Germinal center (tissue), 1 donor: ENCODE data around the gene SMCO4.
A peak's percentile ranks its signal among the peaks of the same experiment; 100 is the strongest.

Source experiments
- DNase-seq: peaks from one replicate; pipeline ENCODE4 v3.0.0; 2012; ENCODE audit warnings: mixed read lengths, low spot score

SMCO4 gene

DNA sequence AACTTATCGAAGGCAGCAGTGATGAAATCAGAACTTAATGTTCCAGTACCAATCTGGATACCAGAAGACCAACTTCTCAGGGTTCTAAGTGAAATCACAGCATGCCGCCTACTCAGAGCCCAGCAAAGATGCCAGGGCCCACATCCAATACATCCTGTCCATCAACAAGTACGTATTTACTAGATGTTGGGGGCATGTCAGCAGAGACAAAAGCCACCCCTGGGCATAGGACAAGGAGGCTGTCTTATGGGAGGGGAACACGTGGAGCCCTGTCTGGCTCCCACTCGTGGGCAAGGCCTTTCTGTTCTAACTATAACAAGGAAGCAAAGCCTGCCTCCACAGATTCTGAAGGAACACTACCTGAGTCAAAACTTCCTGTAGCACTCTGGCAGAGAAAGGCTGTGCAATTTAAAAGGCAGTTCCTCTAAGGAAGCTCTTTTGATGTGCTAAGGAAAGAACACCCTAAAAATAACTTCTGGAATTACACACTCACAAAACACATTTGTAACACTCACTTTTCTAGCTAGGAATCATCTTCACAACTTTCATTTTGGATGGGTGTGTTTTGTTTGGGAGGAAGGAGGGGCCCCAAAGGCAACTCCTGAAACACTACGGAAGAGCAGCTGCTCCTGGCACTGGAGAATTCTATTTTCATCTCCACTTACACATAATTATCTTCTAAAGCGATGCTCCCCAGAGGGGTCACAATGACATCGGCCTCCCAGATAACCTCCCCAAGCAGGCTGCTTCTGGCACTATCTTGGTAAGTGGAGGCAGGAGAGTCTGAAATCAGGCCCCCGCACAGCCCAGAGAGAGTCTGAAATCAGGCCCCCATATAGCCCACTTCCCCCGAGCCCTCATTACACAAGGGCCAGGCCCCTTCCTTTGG, 14.2 kb downstream of the SMCO4 start:
- no peak for DNase-seq

DNA sequence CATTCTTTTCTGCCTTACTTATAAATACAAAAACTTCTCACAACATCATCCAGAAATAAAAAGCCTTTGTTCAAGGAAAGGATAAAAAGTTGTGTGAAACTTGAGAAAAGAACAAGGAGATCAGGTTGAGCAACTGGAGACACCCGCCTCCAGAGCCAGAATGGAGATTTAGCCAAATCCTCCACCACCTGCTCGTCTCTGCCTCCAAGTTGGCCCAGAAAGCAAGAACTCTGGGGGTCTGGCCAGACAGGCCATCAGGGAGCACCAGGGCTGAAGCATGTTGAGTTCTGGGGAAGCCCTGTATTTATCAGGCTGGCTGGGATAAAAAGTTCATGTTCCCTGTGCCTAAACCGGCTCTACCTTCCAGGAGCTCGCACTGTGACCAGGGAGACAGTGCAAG, 14.9 kb downstream of the SMCO4 start:
- DNase-seq: no peak

DNA sequence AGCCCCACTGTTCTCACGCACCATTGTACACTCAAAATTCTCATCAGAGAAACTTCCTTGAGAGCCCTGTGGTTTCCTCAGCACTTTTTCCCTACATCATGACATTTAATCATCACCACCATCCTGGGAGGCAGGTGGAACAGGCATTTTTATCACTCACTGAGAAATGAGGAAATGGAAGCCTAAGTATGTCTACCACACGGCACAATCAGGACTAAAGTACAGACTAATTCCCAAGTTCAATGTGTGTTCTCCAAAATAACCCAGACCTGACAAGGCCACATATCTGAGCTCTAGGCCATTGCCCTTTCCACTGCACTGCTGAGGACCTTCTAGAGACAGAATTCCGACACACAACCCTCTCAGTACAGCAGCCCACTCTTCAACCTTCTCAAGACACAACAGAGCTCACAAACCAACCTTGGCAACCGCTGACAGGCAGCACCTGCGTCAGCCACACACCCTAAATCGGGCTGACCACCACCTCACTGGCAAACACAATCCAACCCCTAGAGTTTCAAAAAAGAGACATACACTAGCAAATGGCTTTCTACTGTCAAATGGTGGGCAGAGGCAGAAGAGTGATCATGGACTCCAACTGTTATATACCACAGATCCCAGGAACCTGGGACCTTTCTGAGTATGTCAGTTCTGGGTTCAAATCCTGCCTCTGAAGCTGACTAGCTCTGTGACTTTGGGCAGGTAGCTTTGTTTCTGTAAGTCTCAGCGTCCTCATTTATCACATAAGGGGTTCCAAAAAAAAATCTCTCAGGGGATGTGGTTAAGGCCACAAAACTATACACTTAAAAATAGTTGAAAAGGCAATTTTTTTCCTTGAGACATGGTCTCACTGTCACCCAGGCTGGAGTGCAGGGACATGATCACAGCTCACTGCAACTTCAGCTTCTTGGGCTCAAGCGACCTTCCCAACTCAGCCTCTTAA, 16.3 kb downstream of the SMCO4 start:
- DNase-seq: peak; percentile 26

DNA sequence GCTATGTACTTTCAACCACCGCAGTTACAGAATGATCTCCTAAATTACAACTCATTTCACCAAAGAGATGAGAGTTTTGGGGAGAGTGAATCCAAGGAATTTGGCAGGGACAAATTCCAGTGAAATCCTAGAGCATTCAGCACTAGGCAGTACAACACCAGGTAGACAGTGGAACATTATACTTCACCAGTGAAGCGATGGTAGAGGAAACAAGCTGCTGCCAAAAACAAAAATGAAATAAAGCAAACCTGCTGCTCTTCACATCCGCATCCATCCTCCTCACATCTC, 16.9 kb downstream of the SMCO4 start:
- peak; percentile 33 for DNase-seq

DNA sequence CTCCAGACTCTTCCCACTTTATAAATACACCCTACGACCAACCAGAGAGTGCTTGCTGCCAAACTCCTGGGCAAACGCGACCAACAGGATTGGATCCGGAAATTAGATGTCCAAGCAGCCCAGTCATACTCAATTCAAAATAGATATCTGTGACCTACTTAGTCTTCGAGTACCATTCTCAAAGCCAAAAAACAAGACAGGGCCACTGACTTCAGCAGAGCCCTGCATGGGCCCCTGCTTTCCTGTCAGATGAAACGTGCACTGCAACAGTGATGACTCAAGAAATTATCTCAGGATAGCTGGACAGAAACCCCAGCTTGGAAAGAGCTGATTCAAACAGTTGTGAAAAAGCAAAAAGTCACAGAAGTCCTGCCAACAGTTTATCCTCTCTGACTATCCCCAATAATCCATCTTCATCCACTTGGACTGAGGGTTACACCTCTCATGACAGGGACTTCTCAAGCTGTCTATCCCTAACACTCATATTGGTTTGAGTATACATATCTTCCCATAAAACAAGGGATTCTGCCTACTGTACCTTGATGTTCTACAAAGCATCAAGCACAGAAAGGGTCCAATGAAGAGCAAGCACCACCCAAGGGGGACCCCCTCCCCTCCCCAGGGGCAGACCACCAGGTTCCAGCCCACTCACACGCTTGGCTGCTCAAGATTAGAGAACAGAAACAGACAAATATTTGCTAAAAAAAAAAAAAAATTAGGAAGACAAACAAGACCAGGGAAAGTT, 17.4 kb downstream of the SMCO4 start:
- peak; percentile 44 for DNase-seq

DNA sequence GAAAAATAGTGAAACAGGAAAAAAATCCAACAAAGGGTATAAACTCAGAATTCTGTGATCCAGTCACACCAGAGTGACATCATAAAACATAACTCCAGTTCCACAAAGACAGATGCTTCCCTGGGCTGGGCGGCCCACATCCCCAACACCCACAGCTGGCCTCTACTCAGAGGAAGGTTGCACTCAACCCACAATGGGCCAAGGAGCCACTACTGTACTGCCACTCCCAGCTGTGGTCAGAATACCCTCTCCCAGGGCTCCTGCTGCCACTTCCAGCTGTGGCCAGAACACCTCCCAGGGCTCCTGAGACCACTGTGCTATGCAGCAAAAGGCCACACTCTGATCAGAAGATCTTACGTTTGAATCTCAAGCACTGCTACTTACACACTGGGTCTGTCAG, 18.3 kb downstream of the SMCO4 start:
- DNase-seq: no peak

DNA sequence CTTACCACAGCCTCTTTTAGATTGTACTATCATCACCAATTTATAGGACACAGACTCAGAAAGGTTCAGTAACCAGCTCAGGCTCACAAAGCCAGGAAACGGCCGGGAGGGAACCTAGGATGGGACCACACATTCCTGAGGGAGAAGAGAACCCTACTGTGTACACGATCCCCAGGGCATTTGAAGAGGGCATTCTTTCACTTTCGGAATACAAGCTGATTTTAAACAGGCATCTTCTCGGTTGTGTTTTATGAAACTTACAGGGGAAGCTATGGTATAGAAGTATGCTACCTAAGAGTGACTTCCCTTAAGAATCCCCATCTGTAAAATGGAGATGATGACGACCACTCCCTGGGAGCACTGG, 19.0 kb downstream of the SMCO4 start:
- no peak for DNase-seq

DNA sequence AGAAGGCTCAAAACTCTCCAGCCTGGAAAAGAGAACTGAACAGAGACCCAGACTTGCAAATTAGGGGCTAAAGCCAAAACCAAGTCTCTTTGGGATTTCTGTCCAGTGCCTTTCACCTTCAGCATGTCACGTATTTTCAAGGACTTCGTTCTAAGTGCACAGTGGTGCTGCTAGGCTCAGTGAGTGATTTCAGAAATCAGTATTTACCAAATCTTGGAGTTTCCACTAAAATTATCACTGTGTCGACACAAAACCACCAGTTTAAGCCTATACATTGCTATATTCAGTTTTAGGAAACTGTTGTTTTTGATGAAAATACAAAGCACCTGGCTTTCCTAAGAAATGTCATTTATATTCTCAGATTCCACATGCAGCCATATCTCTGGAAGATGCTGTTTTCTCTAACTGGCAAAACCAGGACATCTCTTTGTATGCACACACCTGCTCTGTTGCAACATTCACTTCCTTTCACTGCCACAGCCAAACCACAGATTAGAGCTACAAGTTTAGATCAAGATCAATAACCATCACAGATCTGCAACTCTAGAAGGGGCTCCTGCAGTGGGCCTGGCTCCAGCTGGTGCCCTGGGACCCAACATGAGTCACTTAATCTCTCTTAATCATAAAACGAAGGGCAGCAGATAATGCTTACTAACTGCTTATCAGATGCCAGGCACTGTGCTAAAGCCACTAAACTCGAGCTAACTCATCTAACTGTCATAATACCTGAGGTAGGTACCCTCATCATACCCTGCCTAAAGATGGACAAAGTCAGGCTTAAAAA, 22.3 kb downstream of the SMCO4 start:
- DNase-seq: no peak

DNA sequence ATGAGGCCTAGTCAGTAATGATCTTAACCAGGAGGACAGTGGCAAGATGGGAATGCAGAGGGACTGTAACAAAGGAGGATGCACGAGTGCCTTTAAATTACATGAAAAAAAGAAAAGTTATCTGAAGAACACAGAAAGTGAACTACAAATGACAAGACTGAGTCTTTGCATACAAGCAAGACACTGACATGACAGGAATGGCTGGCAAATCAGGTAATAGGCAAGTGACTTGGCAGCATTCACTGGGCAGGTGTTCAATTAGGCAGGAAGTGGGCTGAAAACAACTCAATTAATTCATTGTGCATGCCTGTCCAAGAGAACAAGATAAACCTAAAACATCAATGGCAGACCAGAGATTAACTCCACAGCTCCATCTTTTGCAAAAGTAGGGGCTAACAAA, 24.0 kb downstream of the SMCO4 start:
- DNase-seq: no peak

DNA sequence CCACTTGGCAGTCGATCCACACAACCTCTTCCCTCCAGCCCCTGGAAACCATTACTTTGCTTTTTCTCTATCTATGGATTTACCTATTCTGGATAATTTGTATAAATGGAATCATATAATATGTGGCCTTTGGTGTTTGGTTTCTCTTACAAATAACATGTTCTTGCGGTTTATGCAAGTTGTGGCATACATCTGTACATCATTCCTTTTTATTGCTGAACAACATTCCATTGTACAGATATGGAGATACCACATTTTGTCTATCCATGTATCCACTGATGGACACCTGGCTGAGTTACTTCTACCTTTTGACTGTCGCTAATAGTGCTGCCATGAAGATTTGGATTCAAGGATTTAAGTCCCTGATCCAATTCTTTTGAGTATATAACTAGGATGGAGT, 25.1 kb downstream of the SMCO4 start:
- no peak for DNase-seq

DNA sequence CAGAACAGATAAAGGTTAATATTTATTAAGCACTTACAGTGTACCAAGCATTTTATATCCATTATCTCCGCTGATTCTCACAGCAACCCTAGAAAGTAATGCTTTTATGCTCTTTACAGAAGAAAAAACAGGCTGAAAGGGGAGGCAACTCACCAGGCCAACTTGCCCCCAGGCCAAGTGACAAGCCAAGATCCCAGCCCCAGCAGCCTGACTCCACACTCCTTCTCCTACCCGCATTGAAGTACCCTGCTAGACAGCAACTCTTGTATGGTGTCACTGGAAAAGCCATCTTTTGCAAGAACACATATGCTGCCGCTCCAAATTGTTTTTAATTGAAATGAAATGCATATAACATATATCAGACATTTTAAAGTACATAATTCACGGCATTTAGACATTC, 25.6 kb downstream of the SMCO4 start:
- DNase-seq: no peak

DNA sequence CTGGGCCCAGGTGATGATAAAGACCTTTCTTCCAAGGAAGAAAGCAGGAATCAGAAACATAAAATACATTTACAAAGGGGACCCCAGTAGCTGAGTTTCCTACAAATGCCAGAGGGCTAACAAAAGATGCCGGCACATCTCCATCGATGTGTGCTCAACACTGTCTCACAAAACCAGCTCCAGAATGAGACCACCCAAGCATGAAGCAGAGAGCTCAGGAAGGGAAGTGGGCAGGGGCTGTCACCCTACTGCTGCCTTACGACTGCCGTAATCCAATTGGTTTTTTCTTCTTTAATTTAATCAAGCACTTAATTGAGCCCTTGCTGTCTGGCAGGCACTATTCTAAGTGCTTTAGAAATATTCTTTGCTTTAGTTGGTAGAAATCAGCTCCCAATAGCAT, 26.1 kb downstream of the SMCO4 start:
- no peak for DNase-seq

DNA sequence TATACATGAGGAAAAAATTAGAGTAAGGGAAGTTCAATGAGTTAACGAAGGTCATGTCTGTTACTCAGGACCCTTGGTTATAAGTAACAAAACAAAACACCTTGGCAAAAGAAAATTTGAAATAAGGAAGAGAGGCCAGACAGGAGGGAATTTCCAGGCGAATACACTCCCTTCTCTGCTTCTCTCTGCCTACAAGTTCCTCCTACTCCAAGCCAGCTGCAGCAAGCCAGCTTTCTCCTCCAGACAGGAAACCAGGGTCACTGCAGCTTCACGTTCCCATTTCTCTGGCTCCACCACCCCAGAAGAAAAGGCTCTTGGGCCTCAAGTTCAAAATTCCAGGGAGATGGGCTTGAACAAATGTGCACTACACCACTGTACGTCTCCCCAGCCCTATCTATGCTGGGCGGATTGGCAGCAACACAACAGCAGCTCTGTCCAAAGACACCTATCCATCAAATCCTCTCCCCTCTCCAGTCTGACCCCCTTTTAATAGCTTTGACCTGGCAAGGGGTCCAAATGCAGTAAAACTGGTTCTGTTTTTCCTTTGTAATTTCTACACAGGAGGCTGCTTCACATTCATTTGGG, 27.7 kb downstream of the SMCO4 start:
- no peak for DNase-seq

DNA sequence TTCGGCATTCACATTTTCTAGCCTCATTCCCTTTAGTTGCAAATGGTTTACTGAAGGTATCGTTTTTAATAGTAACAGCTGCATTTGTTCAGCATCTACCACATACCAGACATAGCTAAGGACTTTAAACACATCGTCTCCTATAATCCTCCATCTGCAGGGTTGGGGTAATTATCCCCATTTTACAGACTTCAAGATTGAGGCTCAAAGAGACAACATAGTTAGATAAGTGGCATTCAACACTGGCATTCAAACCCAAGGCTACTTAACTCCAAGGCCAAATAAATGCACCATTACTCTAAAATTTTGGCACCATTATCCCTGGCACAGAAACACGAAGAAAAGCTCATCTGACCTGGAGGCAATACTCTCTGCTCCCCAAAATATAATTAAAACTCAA, 28.5 kb downstream of the SMCO4 start:
- no peak for DNase-seq

DNA sequence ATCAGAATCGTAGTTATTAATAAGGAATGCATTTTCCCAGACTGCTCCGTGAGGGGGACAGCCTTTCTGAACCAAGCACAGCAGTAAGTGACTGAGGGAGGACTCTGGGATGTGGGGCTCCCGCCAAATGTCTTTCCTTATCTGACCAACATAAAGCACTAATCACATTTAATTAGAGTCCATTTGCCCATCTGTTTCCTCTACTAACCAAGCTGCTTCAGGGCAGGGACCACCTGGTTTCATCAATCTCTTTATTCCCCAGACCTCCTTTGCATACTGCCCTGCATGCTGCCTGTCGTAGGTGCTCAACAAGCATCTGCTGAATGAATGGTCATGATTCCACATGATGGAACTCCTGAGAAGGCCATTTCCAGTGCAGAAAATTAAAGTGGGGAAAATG, 29.4 kb downstream of the SMCO4 start:
- no peak for DNase-seq

DNA sequence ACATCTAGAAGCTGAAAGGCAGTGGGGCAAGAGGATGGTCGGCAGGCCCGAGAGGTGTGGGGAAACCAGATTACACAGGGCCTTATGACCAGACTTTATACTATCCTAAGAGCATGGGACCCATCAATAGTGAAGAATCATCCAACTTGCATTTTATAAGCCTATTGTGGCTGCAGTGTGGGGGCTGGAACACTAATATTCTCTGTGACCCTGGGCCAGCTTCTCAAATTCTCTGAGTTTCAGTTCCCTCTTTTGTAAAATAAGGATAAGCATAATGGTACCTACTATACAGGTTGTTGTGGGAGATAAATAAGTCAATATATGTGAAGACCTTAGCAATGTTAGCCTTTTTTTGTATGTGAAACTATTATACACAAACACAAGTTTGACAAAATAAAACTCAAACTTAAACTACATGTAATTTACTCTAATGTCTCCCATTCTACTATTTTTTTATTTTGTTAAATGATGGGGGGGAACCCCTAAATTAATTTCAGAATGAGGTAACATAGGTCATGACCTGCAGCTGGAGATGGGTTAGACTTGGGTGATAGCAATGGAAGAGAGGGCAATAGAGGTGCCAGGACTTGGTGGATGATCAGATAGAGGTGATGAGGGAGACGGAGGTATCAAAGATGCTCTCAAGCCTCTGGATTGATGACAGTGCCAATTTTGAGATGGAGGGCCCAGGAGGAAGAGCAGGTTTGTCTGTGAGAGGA, 30.1 kb downstream of the SMCO4 start:
- DNase-seq: no peak

DNA sequence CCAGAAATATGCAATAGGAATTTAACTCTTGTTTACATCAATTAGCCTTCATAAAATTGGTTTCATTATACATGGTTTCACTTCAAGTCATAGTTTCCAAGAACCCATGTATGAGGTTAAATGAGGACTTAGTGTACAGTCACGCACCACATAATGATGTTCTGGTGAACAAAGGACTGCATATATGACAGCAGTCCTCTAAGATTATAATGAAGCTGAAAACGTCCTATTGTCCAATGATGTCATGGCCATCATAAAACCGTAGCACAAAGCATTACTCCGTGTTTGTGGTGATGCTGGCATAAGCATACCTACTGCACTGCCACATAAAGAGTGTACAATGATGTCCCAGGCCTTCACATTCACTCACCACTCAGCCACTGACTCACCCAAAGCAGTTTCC, 31.1 kb downstream of the SMCO4 start:
- DNase-seq: peak; percentile 12

DNA sequence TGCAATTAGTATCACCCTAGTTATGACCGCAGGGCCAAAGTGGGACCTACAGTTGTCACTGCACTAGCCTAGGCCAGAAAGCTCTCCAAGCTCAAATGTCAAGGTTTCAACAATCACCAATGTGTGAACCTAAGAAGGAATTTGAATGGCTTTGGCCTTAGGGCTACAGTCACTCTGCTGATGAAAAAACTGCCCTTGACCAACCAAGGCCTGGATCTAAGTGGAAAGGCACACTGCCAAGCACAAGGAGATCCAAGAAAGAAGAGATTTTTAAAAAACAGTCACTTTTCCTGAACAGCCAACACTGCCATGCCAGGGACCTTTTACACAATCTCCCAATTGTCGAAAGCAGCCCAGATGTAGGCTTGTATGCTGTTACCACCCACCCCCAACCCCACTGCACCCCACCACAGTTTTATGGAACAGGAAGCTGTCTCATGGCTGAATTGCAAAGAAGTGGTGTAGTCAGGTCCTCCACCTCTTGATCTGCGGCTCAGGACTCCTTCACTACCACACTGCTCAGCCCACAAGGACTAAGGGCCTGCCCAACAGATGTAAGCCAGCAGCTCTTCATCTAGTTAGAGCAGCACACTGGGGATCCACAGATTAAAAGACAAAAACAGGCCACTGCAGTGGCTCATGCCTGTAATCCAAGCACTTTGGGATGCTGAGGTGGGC, 32.9 kb downstream of the SMCO4 start:
- no peak for DNase-seq

DNA sequence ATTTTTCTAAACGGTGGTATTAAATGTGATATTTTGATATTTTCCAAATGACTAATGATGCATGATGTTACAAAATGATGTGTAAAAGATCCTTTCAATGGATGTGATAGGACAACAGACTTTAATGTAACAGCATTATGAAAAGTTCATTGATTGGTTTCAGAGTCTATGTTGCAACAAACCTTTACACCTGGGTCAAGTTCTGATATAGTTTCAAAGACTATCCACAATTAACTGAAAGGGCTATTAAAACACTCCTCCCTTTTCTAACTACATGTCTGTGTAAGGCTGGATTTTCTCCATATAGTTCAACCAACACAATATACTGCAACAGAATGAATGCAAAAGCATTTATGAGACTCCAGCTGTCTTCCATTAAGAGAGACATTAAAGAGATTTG, 35.7 kb downstream of the SMCO4 start:
- DNase-seq: no peak

DNA sequence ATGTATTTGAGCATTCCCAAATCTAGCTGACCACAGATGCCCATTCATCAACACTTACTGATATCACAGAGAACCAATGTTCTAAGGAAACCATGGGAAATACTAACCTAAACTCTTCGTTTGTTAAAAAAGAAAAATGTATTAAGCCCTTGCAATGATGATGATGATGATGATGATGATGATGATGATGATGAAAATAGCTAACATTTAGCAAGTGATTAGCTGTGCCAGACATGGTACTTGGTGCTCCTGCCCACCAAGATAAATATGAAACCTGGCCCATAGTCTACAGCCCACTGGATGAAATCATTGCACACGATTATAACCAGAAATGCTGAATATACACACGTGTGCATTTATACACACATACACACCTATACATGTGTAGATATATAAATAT, 37.5 kb downstream of the SMCO4 start:
- DNase-seq: no peak
